GM12873 (cell line): ENCODE data around the gene PKLR.
A peak's percentile ranks its signal among the peaks of the same experiment; 100 is the strongest.

Experiments used
- TF ChIP-seq, protein P1 (sequence below): IDR thresholded peaks from 2 replicates; pipeline ENCODE4 v1.5.1; 2012; ENCODE audit warnings: low read depth, mild to moderate bottlenecking, moderate library complexity, low read length, control low read depth; ENCODE audit not compliant: insufficient read depth; ENCODE audit errors: missing control alignments

PKLR gene

DNA sequence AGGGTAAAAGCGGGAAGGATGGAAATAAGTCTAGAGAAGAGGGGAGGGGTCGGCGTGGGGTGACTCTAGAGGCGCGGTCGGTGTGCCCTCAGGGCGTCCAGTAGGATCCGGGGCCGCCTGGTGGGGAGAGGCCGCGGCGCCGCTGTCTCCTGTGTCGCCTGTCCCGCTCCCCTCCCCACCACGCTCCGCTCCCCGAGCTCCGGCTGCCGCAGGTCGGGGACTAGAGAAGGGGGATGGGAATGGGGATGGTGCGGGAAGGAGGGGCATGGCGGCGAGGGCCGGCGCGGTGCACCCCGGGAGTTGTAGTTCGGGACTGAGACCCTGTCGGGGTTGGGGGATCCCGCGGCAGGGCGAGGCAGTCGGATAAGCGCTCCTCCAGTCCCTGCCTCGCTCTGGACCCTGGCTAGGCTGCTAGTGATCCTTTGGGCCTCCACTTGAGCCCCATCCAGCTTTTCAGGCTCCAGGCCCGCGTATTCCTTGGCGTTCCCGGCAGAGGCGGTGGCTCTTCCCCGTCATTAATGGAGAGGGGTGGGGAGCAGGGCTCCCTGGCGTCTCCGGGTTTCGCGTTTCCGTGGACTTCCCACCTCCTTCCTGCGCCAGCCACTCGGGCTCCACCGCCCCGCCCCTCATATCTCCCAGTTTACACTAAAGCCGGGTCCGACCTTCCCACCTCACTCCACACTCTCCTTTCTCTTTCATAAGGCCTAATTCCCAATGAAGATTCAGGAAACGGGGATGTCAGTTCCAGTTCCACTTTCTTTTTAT, 45.8 kb downstream of the PKLR start, which contains the start of gene ENTREP3:
Gene ENTREP3 (minus strand): TSS at position 241 of the 765 bp plus-strand sequence. CDS start 606 bp downstream, outside the sequence.
- TF ChIP-seq, protein P1, sequence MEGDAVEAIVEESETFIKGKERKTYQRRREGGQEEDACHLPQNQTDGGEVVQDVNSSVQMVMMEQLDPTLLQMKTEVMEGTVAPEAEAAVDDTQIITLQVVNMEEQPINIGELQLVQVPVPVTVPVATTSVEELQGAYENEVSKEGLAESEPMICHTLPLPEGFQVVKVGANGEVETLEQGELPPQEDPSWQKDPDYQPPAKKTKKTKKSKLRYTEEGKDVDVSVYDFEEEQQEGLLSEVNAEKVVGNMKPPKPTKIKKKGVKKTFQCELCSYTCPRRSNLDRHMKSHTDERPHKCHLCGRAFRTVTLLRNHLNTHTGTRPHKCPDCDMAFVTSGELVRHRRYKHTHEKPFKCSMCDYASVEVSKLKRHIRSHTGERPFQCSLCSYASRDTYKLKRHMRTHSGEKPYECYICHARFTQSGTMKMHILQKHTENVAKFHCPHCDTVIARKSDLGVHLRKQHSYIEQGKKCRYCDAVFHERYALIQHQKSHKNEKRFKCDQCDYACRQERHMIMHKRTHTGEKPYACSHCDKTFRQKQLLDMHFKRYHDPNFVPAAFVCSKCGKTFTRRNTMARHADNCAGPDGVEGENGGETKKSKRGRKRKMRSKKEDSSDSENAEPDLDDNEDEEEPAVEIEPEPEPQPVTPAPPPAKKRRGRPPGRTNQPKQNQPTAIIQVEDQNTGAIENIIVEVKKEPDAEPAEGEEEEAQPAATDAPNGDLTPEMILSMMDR: peak; percentile 6

DNA sequence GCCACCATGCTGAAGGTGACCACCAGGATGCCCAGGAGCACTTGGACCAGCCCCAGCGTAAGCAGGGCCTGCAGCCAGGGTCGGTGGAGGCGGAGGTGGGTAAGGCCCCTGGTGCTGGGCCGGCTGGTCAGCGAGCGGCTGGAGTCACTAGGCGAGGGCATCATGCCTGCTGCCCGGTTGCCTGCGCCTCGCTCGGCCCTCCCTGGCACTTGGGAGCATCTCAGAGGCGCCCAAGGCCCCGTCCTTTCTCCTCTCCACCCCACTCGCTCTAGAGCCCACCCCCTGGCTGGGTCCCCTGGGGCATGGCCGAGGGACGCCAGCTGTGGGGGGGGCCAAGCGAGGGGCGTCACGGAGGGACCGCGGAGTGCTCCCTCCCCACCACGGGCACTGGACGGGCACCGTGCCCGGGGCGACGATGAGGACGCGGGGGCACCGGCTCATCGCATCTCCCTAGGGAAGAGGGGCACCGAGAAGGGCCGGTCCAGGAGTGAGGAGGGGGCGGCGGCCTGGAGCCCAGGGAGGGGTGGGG, 46.5 kb downstream of the PKLR start:
- TF ChIP-seq, protein P1: no peak

DNA sequence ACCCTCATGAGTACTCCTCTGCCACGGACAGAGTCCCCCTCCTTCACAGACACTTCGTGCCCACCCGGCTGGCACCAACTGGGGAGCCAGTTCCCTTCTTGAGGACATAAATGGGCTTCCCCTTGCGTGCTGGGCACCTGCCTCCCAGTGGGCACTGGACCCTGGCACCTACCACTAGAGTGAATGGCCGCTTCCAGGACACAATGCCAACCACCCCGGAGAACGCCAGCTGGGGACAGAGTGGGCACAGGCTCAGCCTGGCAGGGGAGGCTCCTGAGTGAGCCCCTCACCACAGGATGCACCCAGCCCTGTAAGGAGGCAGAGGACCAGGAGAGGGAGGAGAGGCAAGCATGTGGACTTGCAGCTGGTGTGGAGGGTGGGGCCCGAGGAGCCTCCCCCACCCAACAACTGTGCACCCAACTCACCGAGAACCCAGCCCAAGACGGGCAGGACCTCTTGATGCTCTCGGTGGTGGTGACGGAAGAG, 47.0 kb downstream of the PKLR start:
- TF ChIP-seq, protein P1: no peak

DNA sequence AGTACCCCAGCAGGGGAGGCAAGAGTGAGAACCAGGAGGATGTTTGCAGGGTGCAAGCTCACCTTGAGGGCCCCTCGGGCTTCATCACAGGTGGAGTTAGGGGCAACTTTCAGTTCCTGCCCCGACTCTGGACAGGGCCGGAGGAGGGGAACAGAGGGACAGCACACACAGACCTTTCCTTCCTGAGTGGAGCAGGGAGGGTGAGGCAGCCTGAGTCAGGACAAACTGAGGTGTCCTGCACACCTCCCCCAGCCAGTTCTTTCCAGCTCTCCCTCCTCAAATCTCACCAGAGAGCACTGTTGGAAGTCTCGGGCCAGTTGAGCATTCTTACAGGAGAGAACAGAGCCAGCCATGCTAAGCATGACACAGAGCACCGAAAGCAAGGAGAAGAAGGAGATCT, 47.4 kb downstream of the PKLR start:
- TF ChIP-seq, protein P1: no peak

DNA sequence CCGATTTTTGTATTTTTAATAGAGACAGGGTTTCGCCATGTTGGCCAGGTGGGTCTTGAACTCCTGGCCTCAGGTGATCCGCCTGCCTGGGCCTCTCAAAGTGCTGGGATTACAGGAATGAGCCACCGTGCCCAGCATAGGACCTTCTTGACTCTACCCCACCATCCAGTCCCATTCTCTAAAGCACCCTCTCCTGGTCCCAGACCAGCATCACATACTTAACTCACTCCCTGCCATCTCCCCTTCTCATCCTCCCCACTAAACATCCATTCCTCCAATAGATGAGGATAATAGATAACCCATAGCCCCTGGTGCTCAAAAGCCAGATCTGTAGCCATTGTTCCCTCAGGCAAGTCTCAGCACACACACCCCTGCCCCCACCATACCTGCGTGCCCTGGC, 48.0 kb downstream of the PKLR start:
- TF ChIP-seq, protein P1: no peak

DNA sequence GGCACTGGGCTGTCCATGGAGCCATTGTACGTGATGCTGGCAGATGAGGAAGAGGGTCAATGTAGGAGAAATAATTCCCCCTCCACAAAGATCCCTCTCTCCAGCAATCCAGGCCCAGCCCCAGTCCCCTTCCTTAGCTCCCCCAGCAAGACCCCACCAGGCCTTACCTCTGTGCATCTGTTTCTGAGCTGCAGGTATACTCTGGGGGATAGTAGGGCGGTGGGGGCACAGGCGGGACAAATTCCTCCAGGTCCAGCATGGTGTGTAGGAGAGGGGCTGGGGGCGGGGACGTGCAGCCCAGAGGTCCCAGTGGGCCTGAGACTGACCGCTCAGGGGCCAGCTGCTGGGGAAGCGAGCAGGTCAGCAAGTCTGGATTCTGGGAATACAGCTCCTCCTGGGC, 49.7 kb downstream of the PKLR start:
- TF ChIP-seq, protein P1: no peak

DNA sequence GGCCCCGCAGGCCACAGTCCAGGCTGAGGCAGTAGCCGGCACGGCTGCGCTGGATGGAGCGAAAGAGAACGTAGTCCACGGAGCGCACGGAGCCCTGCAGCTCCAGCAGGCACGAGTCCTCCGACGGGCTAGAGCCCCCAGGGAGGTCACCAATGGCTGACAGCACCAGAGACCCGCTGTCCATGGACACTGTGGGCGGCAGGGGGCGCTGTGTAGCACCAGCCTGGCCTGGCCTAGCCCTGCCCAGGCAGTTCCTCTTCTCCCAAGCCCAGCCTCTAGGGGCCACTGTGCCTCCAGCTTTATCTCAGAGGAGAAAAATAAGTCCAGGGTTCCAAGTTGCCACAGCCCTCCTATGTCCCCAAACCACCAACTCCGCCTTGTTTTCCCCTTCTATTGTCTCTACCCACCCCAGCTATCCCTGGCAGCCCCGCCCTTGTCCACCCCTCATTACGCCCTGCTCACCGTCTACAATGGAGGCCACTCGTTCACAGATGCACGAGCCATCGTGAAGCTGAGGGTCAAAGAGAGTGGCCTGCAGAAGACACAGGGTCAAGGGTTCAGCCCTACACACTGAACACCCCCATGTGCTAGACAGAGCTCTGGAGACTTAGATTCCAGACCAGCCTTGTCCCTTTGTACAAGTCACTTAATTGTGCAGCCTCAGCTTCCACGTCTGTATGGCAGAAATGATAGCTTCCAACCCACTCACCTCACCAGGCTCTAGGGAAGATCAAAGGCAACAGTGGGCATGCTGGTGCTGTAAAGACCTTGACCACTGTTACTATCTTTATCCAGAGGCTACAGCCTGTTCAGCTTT, 50.4 kb downstream of the PKLR start:
- TF ChIP-seq, protein P1: peak; percentile 100
